Mesenteric fat pad (tissue), 1 donor: ENCODE results near the gene COG5. TPM values are rescaled to one million over a fixed set of nuclear protein-coding genes. Genes with fewer than 3 reads are reported as not detected.

Experiments used
- DNase-seq: peaks from one replicate; pipeline ENCODE4 v3.0.0-alpha.2; 2020; ENCODE audit warnings: low spot score
- total RNA-seq: library from RNA; stranded (reverse); fragmentation: NEBNext Ultra II Directional; extraction: Animal tissue kit (Norgen Biotek cat#: 25700); gene quantifications from one replicate; pipeline ENCODE4 v1.2.1, GENCODE V29; 2021
- donor health status: DM: yes; HTN: yes; CAD: no.

The COG5 gene
- total RNA-seq, 1 donor from 2014 or later = 51.6 TPM

DNA sequence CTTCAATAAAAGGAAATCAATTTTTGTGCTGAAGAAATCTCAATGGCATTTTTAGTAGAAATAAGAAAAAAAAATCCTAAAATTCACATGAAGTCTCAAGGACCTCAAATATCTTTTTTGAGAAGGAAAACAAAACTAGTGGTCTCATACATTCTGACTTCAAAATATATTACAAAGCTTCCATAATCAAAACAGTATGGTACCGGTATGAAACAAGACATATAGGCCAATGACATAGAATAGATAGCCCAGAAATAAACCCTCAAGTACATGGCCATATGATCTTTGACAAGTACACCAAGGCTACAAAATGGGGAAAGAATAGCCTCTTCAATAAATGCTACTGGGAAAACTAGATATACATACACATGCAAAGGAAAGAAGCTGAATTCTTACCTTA, 225.6 kb downstream of the COG5 start:
- DNase-seq = no peak

DNA sequence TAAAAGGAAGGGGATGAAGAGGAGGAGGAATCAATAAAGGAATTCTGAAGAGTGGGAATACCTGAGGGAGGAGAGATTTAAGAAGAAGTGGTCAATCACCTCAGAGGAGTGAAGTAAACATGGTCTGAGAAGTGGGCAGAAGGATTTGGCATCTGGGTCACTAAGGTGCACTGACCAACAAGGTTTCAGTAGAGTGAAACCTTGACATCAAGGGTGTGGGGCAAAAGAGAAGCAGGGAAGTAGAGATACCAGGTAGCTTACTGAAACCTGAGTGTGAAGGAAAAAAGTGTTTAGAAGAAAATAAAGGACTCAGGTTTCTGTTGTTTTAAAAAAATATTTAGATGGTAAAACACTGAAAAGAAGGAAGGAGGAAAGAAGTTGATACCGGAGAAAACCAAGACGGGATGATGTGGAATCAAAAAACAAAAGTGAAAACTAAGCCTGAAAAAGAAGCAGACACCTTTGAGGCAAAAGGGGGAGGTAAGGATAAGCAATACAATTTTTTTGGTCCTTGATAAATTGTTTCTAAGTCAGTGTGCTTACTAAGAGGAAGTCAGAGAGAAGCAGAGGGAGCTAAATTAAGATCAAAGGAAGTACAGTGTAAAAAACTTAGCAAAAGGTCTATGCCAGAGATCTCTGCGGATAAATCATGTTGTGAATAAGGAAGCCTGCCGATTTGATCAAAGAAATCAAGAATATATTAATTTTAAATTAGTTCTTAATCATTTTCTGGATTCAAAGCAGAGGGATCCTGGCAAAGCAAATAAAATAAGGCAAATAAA, 231.0 kb downstream of the COG5 start:
- no peak for DNase-seq

DNA sequence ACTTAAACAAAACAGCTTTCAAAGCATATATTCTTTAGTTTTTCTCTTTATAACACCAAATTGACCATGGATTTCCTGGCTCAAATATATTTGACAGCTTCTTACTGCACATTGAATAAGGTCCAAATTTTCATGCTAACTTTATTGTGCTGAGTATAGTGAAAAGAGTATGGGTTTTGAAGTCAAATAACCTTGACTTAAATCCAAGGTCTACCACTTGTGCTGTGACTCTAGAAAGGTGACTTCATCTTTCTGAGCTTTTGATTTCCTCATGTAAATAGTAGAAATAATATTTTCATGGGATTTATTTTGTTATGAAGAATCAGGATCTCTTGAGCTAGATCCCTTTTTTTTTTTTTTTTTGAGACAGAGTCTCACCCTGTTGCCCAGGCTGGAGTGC, 233.2 kb downstream of the COG5 start:
- DNase-seq = no peak

DNA sequence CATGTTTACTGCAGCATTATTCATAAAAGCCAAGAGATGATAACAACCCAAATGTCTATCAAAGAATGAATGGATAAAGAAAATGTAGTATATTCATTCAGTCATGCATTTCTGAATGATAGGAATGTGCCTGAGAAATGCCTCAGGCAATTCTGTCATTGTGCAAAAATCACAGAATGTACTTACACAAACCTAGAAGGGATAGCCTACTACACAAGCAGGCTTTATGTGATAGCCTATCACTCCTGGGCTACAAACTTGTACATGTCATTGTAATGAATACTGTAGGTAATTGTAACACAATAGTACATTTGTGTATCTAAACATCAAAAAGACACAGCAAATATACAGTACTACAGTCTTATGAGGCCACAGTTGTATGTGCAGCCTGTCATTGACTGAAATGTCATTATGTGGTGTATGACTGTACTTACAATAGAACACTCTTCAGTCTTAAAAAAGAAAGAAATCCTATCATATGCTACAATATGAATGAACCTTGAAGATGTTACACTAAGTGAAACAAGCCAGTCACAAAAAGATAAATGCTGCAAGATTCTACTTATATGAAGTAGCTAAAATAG, 235.6 kb downstream of the COG5 start:
- DNase-seq = no peak

DNA sequence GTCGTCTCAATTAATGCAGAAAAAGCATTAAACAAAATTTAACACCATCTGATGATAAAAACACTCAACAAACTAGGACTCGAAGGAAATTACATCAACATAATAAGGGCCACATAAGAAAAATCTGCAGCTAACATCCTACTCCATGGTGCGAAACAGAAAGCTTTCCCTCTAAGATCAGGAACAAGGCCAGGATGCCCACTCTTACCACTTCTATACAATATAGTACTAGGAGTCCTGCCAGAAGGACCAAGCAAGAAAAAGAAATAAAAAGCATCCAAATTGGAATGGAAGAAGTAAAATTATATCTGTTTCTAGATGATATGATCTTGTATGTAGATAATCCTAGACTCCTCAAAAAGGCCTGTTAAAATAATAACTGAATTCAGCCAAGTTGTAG, 237.7 kb downstream of the COG5 start:
- no peak for DNase-seq

DNA sequence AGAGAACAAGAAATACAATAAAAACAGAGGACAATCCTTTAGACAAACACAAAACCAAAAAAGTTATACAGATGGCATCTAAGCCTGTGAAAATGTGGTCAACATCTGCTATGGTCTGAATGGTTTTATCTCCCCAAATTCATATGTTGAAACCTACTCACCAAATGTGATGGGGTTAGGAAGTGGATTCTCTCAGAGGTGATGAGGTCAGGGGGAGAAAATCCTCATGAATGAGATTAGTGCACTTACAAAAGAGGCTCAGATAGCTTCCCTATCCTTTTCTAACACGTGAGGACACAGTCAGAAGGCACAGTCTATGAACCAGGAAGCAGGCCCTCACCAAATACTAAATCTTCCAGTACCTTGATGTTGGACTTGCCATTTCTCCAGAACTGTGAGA, 241.7 kb downstream of the COG5 start:
- DNase-seq = no peak

DNA sequence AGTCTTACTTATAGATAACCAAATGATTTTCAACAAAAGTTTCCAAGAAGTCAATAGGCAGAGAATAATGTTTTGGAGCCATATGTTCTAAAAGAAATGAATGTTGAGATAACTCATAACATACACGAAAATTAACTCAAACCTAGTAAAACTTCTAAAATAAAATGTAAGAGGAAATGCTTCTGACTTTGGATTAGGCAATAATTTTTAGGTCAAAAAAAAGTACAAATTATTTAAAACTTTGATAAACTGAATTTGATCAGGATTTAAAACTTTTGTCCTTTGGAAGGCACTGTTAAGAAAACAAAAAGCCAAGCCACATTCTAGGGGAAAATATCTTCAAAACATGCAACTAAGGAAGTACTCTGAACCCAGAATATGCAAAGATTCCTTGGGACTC, 242.1 kb downstream of the COG5 start:
- no peak for DNase-seq

DNA sequence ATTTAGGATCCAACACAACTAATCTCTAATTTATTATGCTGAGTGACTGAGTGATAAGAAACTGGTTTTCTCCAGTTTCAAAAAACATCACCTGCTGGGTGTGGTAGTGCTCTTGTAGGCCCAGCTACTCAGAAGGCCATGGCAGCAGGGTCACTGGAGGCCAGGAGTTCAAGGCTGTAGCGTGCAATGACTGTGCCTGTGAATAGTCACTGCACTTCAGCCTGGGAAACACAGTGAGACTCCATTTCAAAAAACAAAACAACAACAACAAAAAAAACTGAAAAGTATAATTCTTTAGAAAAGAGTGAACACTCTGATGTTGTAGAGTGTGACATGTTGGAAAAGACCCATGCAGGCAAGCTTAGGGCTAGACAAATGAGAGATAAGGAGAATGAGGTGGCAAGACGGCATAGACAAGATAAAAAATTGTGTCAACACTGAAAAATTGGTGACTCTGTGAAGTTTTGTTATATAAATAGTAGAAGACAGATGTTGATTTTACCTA, 243.9 kb downstream of the COG5 start:
- no peak for DNase-seq

DNA sequence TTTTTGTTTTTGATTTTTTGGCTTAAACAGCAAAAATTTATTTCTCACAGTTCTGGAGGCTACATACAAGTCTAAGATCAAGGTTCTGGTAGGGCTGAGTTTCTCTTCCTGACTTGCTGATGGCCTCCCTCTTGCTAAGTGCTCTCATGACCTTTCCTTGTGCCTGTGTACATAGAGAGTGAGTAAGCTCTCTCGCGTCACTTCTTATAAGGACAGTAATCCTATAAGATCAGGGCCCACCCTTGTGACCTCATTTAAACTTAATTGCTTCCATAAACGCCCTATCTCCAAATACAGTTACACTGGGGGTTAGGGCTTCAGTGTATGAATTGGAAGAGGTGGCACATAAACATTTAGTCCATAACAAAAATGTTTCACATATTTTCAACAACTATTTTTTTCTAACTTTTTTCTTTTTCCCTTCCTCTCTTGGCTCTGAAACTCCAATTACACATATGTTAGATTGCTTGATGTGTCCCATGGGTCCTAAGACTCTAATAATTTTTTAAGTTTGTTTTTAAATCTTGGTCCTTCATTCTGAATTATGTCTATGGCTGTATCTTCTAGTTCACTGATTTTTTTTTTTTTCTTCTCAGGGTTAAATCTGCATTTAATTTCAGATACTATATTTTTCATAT, 245.1 kb downstream of the COG5 start:
- no peak for DNase-seq

DNA sequence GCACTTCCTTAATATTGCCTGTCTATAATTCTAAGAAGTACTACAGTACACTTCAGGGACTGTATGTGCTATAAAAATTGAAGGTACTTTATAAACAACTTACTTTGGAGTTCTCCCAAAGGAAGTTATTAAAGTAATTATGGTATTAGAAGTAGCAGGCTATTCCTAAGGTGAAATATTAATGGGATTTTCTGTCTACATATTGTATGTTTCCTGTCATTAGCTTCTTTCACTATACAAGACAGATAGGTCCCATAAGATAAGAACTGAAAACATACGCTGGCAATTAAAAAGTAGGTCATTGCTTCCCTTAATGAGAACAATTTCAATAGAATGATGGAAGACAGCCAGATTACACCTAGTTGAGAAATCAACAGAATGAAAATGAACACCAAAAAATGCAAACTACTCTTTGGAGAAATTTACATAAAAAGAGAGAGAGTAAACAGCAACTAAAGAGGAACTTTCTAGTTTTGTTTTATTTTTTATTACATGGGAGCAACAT, 248.0 kb downstream of the COG5 start:
- DNase-seq = no peak

DNA sequence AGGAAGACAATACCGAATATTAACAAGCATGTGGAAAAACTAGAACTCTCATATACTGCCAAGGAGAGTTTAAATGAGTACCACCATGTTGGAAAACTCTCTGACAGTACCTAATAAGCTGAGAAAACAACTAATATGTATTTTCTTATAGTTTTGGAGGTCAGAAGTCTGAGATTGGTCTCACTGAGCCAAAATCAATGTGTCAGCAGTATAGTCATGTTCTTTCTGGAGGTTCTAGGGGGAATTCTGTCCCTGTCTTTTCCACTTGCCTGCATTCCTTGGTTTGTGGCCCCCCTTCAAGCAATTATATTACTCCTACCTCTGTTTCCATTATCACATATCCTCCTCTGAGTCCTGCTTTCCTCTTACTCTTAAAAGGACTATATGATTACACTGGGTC, 250.4 kb downstream of the COG5 start:
- no peak for DNase-seq

DNA sequence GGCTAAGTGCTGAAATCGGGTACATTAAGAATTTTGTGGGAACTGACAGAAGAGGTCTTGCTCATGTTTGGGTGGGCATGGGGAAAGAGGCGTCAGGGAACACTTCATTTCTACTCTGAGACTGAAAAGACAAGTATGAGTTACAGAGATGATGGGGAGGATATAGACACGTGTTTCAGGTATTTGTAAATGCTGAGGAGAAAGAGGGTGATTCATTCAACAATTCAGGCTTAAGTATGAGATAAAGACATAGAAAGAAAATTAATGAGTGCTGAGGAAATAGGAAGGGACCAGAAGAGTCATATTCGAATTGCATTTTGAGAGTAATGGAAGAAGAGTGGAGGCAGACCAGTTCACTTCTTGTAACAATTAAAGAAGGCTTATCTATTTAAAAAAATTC, 251.3 kb downstream of the COG5 start:
- DNase-seq = no peak

DNA sequence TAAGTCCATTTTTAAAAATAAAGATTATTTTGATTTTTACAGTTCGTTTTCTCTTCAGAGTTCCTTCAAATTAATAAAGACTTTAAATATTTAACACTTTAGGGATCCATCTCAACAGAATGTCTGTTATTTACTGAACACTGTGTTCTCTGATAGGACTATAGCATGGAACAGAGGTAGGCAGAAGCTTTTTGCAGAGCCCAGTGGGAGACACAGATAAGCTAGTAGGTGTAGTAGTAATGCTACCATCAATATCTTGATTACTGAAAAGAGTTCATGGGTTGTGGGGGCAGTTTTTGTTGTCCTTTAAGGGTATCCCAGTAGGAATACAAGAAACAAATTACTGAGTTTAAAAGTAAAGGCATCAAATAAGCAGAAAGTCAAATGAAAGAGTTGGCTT, 254.4 kb downstream of the COG5 start:
- no peak for DNase-seq

DNA sequence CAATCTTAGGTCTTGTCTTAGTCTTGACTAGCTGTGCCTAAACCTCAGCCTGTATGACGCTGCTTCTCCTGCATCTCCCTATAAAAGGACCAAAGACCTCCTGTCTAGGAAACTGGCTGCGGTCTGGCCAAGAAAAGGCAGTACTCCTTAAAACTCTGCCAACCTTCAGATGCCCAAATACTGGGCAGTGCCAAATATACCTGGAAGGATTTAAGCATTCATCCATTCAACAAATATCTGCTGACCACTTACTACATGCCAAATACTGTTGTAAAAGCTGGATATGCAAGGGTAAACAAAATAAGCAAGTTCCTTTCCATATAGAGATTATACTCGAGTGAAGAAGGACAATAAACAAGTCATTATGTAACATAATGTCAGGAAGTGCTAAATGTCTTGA, 259.1 kb downstream of the COG5 start:
- no peak for DNase-seq

DNA sequence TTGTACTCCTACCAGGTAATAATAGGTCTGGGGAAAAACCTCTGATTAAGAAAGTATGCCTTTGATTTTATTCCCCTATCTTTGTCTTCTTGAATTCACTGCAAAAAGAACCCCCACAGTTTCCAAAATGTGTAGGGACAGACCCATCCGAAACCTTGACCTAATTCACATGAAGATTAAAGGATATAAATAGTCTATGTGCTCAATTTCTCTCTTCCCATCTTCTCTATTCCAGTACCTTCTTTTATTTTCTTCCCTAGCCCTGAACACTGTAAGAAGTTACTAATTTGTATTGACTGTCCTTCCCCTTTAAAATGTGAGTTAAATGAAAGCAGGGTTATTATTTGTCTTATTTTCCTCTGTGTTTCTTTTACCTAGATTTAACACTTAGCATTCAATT, 259.7 kb downstream of the COG5 start:
- no peak for DNase-seq

DNA sequence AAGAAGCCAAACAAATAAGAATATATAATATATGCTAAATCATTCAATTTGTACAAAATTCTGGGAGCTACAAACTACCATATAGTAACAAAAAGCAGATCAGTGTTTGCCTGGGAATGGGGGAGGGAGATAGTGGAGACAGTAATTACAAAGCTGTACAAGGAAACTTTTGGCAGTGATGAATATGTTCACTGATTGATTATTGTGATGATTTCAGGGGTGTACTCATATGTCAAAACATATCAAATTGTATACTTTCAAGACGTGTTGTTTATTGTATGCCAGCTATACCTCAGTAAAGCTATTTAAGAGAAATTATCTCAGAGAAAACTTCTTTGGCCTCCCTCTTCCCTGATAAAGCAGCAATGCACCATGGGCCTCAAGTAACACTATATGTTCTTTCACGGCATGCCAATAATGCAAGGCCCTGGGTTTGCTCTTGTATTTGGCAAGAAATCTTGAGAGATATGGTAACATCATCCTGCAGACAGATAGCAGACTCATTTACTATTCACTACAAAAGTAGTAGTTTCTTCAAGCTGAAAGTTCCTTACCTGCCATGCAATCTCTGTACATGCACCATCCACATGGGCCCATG, 261.4 kb downstream of the COG5 start:
- DNase-seq = no peak

DNA sequence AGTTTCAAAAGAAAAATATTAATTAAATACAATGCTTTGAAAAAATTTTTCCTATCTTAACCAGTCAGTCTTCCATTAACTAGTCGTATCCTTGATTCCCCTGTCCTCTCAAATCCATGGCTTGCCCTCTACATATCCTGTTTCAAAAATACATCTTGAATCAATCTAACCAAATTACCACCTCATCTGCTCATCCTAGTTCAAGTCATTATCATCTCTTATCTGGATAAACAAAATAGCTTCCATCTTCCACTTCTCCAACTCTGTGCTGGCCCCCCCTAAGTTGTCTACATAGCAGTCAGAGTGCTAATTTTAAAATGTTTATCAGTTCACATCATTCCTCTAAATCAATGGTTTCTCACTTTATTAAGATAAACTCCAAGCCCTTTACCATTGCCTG, 269.5 kb downstream of the COG5 start:
- no peak for DNase-seq

DNA sequence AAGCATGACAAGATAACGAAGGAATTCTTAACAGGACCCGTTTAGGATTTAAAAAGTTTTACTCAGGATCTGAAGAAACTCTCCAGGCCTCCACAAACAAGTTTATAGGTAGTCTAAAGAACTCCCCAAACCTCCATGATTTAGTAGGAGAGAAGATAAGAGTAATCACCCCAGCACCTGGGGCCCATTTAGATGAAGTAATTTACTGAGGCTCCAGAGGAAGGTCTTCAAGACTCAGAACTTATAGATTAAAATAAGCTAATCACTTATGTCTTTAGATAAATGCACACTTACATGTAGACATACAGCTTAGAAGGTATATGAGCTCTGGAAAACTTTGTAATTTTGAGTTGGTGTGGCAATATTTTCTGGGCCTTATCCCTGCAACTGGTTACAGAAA, 271.1 kb downstream of the COG5 start:
- no peak for DNase-seq

DNA sequence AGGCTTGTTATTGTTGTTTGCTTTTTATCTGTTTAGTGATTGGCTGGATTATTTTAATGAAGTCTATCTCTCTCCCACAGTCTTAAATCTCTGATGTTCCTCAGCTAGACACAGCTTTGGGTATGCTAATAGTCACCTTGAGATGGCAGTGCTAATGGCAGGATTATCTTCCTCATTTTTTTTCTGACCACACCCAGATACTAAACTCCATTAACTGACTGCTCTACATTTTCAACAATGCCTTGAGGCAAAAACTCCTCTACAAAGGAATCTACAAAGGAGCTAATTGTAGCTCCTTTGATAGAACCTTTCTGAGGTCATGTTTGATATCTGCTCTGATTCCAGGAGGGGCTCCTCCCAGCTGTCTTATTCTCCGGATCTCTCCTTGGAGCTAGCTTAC, 272.3 kb downstream of the COG5 start:
- no peak for DNase-seq

DNA sequence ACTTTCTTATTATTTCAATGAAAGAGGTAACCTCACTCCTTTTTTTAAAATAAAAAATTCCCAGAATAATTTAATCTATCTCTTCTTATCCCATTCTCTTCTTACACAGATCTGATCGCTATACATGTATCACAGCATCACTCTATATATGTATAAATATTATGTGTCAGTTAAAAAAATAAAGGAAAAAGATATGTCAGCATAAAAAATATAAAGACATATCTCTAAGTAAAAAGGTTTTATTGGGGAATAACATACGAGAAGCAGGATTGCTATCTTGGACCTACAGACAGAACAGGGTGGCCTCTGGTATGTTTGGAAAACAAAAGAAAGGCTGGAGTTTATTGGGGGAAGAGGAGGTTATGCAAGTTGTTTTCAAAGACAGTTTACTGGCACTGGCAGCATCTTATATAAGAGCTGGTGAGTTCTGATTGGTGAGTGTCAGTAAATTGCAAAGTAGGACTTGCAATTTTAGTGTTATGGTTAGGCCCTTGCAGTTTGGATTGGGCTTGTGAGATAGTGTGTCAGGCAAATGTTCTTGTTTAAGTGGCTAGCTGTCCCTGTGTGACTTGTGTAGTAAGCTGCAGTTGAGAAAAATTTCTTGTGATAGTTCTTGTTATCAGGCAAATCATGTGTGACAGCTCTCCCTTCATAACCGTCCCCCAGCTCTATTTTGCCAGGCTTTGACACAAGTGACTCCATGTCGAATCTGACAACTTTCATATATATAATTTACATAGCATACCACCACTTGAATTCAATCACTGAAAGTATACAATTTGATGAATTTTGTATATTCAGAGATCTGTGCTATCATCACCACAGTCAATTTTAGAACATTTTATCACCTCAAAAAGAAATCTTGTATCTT, 276.7 kb downstream of the COG5 start:
- DNase-seq = no peak

DNA sequence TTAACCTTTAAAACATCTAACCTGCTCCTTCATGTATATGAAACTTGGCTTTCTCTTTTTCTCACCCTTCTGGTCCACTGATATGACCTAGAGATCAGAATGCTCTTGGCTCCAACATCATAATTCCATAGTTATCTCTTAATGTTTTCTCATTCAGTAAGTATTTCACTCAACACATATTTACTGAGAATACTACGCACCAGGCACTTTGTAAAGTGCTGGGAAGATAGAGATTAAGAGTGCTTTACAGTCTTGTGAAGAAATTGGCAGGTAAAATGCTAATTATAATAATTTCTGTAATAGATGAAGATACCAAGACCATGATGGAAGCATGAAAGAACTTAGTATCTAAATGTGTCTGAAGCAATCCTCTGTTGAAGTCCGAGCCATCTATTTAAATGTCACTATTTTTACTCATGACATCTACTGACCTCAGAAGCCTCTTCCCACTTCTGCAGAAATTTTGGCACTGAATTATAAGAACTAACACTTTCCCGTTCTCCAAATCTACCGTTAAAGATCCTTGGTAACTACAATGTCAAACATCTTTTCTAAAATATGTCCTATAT, 278.7 kb downstream of the COG5 start:
- no peak for DNase-seq
